ENCODE measurements around the gene PNMA6A.
"Not testable (repeated sequence)": the region's sequence is repeated elsewhere in the genome, so short reads cannot be mapped to it uniquely, and the experiment has no call there.

The PNMA6A gene

GRCh38 chrX:153071909-153072583 is at the start of gene PNMA6A:
Gene PNMA6A, plus strand, starts transcription at chrX:153072454. Its CDS starts 609 bp downstream, at chrX:153073063.
- DNase-seq: not testable (repeated sequence)

- DNase-seq: not testable (repeated sequence)
Observed at GRCh38 chrX:153026501-153026900, 45.8 kb upstream of the PNMA6A start.

DNA sequence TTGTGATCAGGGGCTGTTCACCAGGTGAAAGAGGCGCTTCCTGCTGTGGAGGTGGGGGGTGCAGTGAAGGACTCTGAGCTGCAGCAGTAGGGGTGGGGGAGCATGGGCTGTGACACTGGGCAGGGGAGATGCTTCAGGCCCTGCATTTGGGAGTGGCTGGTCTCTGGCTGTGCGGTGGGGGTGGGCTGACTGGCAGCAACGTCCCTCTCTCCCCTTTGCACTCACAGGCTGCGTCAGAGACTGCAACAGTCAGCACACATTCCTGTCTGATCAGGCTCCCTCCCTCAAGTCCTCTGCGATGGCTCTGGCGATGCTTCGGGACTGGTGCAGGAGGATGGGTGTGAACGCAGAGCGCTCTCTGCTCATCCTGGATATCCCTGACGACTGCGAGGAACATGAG is 43.8 kb upstream of the PNMA6A start:
- DNase-seq: not testable (repeated sequence)

- DNase-seq: no peak
Observed at GRCh38 chrX:153029162-153029561, 43.1 kb upstream of the PNMA6A start.

DNA sequence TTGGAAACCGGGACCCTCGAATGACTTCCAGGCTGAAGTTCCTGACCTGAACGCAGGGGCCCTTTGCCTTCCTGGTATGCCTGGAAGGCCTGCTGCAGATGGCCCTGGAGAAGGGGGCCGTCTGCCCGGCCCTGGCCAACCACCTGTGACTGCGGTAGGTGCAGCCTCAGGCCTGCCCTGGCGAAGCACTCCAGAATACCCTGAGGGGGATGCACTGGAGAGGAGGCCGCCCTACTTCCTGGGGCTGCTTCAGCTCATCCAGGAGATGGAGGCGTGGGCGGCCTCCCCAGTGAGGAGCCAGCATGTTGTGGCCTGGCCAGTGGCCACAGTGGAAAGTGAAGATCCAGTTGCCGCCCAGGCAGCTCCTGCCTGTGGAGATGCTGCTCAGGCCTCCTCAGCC is 42.4 kb upstream of the PNMA6A start:
- DNase-seq: no peak

DNA sequence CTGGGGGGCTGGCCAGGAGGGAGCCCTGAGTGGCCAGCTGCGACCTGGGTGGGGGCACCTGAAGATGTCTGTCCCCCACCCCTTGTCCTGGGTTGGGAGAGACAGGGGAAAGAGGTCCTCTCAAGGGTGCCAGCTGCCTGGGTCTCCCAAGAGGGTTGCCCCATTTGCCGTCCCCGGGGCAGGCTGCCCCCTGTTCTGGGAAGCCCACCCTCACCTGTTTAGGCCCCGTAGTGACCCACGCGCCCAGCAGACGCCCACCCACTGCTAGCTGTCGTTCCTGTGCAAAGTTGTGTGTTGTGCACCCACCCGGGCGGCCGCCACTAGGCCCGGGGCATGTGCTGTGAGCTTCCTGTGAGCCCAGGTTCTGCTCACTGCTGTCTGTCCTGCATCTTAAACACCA is 41.5 kb upstream of the PNMA6A start:
- DNase-seq: no peak

- DNase-seq: peak; percentile 73
Observed at GRCh38 chrX:153032397-153033118, 39.7 kb upstream of the PNMA6A start.

DNA sequence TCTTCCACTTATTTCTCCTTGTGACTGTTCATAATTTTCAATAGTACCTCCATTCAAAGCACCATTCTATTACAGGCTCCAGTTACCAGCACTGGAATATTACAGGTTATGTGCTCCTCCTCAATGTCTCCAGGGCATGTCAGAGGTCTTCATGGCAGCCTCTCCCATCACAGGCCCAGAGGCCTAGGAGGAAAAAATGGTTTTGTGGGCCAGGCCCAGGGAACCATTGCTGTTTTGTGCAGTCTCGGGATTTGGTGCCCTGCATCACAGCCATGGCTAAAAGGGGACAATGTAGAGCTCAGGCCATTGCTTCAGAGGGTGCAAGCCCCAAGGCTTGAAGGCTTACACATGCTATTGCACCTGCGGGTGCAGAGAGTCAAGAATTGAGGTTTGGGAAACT is 23.2 kb upstream of the PNMA6A start:
- no peak for DNase-seq

GRCh38 chrX:153052534-153052933 is 19.7 kb upstream of the PNMA6A start:
- no peak for DNase-seq

DNA sequence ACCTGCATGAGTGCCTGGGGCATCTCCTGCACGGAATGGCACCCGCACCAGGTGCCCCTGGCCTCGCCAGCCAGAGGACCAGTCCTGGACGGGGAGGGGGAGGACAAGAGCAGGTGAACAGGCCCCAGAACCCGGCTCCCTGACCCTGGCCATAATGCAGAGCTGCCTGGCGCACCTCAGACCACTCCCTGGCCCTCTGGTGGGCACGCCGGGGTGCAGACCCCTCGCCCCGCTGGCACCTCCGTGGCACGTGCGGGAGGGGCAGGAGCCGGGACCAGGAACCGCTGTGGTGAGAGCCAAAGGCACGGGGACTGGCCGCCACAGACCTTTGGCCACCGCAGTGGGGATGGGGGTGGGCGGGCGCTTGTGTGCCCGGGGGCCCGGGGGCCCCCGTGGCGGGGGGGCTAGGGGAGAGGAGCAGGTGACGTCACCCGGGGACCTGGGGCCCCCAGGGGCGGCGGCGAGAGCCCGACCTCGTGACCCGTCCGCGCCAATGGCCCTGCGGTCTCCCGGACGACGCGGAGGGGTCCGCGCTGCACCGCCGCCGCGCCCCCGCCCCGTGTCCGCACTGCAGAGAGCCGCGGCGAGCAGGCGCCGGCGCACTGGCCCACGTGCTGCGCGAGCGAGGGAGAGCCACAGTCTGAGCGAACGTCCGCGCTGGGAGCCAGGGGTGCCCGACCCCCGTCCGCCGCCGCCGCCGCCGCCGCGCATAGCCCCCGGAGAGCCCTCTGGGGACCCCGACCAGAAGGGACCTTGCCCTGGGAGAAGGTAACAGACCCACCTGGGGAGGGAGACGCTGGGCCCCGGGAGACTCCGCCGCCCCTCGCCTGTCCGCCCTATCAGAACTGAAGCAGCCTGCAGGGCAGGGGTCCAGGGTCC is 16.1 kb upstream of the PNMA6A start, which contains the start of gene PNMA3:
PNMA3 (plus strand) TSS at position 600 of the 879 bp plus-strand sequence. CDS start 586 bp downstream, outside the sequence.
- no peak for DNase-seq

DNA sequence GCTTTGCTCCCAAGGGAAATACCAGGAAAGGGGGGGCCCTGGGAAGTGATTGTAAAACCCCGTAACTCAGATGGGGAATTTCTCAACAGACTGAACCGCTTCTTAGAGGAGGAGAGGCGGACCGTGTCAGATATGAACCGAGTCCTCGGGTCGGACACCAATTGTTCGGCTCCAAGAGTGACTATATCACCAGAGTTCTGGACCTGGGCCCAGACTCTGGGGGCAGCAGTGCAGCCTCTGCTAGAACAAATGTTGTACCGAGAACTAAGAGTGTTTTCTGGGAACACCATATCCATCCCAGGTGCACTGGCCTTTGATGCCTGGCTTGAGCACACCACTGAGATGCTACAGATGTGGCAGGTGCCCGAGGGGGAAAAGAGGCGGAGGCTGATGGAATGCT is 15.0 kb upstream of the PNMA6A start:
- no peak for DNase-seq

DNA sequence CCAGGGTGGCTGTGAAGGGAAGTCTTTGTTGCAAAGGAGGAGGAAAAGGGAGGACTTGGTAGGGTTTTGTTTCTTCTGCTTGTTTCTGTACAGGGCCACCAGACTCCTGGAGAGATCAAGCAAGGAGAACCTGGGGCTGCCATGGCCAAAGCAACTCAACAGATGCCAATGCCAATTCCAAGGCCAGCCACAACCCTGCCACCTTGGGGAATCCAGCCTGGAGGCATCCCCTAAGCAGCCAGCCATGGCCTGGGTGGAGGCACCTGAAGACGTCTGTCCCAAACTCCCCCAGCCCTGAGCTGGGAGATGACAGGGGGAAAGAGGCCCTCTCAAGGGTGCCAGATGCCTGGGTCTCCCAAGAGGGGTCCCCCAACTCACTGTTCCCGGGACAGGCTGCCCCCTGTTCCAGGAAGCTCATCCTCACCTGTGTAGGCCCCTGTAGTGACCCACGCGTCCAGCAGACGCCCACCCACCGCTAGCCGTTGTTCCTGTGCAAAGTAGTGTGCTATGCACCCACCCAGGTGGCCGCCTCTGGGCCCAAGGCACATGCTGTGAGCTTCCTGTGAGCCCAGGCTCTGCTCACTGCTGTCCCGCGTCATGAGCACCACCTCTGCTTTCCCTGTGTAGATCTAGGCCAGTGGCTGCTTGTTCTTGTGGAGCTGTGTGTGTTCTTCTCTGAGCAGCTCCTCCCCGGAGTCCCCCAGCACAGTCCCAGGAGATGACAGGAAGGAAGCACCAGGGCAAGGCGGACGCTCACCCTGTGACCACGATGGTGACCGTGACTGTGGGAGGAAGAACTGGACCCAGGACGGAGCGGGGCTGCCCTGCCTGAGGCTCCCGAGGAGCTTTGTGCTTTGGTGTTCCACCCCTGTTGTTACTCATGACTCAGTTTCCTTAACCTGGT is 12.8 kb upstream of the PNMA6A start:
- DNase-seq: no peak

GRCh38 chrX:153060095-153060445 is 12.2 kb upstream of the PNMA6A start:
- no peak for DNase-seq

DNA sequence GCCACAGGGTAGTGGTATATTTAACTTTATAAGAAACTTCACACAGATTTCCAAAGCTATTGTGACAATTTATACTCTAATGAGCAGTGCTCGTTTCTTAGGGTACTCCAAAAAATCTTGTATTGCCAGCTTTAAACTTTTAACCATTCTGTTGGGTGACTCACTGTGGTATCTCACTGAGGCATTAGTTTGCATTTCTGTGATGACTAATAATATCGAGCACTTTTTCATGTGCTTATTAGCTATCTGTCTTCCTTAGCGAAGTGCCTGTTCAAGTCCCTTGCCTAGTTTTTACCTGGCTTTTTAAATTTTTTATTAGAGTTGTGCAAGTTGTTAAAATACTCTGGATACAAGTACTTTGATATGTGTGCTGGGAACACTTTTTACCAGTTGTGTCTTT is 10.5 kb upstream of the PNMA6A start:
- no peak for DNase-seq

- no peak for DNase-seq
Observed at GRCh38 chrX:153063315-153063714, 8.9 kb upstream of the PNMA6A start.

DNA sequence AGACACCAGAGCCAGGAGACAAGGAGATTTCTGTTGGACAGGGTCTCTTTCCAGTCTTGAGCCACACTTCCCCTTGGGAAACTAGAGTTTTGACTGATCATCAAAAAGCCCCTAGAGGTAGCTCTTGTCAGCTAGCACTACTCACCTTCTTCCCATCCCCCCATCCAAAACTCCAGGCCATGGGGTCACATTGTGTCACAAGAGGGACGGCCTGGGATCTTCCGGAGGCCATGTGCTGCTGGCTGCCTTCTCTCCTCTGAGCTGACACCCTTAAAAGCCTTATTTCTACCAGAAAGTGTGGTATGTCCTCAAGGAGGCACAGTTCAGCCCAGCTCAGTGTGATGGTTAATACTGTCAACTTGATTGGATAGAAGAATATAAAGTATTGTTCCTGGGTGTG is 8.2 kb upstream of the PNMA6A start:
- DNase-seq: no peak

DNA sequence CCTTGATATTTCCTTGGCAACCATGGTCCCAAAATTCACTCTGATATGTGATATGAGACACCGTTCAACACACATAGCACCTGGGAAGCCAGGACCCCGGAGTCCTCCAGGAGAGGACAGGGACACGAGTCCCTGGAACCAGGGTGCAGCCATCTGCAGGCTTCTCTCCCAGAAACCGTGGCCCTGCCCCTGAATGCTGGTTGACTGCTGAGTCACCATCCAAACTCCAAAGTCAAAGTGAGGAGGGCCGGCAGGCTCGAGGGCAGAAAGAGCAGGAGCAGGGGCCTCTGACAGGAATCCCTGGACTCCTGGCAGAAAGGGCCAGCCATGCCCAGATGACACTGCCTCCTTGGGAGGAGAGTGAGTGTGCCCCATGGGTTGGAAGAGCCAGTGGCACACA is 6.9 kb upstream of the PNMA6A start:
- DNase-seq: no peak

DNA sequence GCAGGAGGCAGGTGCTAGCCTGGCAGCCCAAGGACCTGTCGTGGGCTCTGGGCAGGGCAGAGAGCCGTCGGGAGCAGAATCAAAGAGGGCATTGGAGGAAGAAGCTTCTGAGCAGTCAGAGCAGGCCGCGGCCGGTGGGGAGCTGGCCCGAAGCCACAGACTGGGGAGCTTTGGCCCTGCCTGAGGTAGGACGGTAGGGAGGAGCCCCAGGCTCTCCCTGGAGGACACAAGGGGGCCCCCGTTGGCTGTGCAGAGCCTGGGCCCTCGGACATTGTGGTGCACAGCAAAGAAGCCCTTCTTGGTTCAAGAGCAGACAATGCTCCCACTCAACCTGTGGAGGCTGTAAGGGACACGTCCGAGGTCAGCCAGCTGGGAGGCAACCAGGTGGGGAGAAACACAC is 5.9 kb upstream of the PNMA6A start:
- DNase-seq: not testable (repeated sequence)

GRCh38 chrX:153073331-153073730 is 1.1 kb downstream of the PNMA6A start:
- not testable (repeated sequence) for DNase-seq

GRCh38 chrX:153074262-153074899 is 2.1 kb downstream of the PNMA6A start:
- DNase-seq: no peak

- DNase-seq: no peak
Observed at GRCh38 chrX:153074935-153075334, 2.7 kb downstream of the PNMA6A start.

DNA sequence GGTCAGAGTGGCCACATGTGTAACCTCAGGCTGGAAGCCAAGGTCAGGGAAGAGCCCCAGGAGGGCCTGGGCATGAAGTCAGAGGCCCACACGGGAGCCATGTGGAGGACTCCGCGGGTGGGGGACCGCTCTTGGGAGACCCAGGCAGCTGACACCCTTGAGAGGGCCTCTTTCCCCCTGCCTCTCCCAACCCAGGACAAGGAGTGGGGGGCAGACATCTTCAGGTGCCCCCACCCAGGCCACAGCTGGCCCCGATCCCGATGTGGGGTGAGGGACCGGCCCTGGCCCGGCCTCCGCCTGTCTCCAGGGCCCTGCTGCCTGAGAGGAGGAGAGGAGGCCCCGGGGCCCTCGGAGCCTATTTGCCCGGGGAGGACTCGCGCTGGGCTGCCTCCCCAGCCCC is 3.1 kb downstream of the PNMA6A start:
- no peak for DNase-seq

All from right hindlimb (tissue), 1 donor.